Thyroid gland (tissue), 4 donors: ENCODE measurements around the gene POFUT2. TPM values are rescaled to one million over a fixed set of nuclear protein-coding genes. Genes with fewer than 3 reads are reported as not detected.
"Not testable (repeated sequence)": the region's sequence is repeated elsewhere in the genome, so short reads cannot be mapped to it uniquely, and the experiment has no call there.

Experiments
- DNase-seq, 2 donors: peaks; one replicate each; pipeline ENCODE4 v3.0.0-alpha.2; 2019
- H3K27ac ChIP-seq, 3 donors: fragments of 200-600 bp; sonication (generic); 1 replicate in 2 of 3; 2 replicates in 1 of 3; pipeline ENCODE4 v1.5.1; 2016 to 2019; ENCODE audit warnings: mild to moderate bottlenecking in 1 of 3, moderate library complexity in 1 of 3
- H3K27me3 ChIP-seq: fragments of 200-600 bp; sonication (generic); one replicate; pipeline ENCODE4 v1.5.1; 2019
- H3K36me3 ChIP-seq, 2 donors: fragments of 200-600 bp; sonication (generic); one replicate each; pipeline ENCODE4 v1.5.1; 2016 to 2019
- H3K4me1 ChIP-seq, 2 donors: fragments of 200-600 bp; sonication (generic); one replicate each; pipeline ENCODE4 v1.5.1; 2017 to 2019
- H3K4me3 ChIP-seq, 3 donors: fragments of 200-600 bp; sonication (generic); replicated peaks in 1 of 3; 1 replicate in 2 of 3; 2 replicates in 1 of 3; pipeline ENCODE4 v1.5.1; 2016; ENCODE audit warnings: mild to moderate bottlenecking in 1 of 3
- H3K9me3 ChIP-seq: fragments of 200-600 bp; sonication (generic); one replicate; pipeline ENCODE4 v1.5.1; 2017
- POLR2A ChIP-seq, 2 donors: fragments of 450-650 bp; IDR thresholded peaks; one replicate each; pipeline ENCODE4 v1.6.1; 2017; ENCODE audit warnings: antibody characterized with exemption in 2 of 2, mild to moderate bottlenecking in 2 of 2, moderate library complexity in 1 of 2
- WGBS, 2 donors: methylation state at CpG; one replicate each; pipeline ENCODE4 v1.1.5; 2017; 5-methylcytosine and 5-hydroxymethylcytosine counted together
- intact Hi-C: fragments of 100-400 bp; cut with DNase I; formaldehyde crosslinking; loops from one replicate; pipeline ENCODE4 v1.15.1; 2023
- total RNA-seq, 4 donors: library from RNA; depleted of rRNA; stranded (reverse); fragments of >200 nt; gene quantifications; one replicate each; pipeline ENCODE4 v1.2.3, GENCODE V29; 2016
- TF ChIP-seq, protein P1 (sequence below), 6 experiments: fragments of 200-600 bp in 3 of 6; fragments of 450-650 bp in 3 of 6; sonication (generic) in 3 of 6; IDR thresholded peaks; one replicate each; pipeline ENCODE4 v1.5.1; 2016 to 2019; ENCODE audit warnings: antibody characterized with exemption in 6 of 6, mild to moderate bottlenecking in 2 of 6, inconsistent platforms in 1 of 6, moderate library complexity in 1 of 6

Gene POFUT2
- total RNA-seq, 4 donors from 2014 or later: 20.2 to 52.2 (median 40.5) TPM

DNA sequence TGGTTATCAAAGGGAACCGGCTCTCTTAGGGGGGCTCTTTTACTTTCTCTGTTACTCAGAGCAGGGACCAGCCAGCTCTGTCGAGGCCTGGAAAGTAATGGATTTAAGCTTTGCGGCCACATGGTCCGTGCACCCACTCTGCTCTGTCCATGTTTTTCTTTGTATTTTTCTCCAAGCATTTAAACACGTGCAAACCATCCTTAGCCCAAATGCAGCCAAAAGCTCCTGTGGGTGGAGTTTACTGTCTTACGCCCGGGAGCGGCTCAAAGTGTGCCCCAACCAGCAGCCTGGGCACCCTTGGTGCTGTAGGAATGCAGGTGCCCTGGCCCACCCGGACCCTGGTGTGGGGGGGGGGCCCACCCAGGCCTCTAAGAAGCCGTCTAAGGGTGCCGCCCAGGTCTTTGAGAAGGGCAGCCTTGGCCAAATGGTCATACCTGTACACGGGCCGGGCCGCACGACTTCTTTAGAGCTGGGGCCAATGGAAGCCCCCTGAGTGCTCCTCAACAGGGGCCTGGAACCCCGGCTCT lies 29.2 kb upstream of the POFUT2 start:
- Histone ChIP-seq H3K36me3 (no peaks in the 10 kb centered on the region), H3K27me3 (no peaks in the 10 kb centered on the region), H3K9me3 (no peaks in the 10 kb centered on the region), H3K4me1 (peaks cover 6 to 50% of the 10 kb centered on the region in 2 donors), H3K4me3 (no peak overlapping the region), H3K27ac (peak overlapping the region in 2 of 3 donors; percentile 28 to 85)
- intact Hi-C loops: no loop called here
- WGBS, 2 donors: 84 to 85% methylated on average over 11 to 12 of the region's 16 CpGs
- peak; percentile 0 to 1 for DNase-seq
- TF ChIP-seq, protein P1, sequence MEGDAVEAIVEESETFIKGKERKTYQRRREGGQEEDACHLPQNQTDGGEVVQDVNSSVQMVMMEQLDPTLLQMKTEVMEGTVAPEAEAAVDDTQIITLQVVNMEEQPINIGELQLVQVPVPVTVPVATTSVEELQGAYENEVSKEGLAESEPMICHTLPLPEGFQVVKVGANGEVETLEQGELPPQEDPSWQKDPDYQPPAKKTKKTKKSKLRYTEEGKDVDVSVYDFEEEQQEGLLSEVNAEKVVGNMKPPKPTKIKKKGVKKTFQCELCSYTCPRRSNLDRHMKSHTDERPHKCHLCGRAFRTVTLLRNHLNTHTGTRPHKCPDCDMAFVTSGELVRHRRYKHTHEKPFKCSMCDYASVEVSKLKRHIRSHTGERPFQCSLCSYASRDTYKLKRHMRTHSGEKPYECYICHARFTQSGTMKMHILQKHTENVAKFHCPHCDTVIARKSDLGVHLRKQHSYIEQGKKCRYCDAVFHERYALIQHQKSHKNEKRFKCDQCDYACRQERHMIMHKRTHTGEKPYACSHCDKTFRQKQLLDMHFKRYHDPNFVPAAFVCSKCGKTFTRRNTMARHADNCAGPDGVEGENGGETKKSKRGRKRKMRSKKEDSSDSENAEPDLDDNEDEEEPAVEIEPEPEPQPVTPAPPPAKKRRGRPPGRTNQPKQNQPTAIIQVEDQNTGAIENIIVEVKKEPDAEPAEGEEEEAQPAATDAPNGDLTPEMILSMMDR (IDR thresholded peaks at IDR 0.05): no peak
- no peak for TF ChIP-seq POLR2A (IDR thresholded peaks at IDR 0.05)

DNA sequence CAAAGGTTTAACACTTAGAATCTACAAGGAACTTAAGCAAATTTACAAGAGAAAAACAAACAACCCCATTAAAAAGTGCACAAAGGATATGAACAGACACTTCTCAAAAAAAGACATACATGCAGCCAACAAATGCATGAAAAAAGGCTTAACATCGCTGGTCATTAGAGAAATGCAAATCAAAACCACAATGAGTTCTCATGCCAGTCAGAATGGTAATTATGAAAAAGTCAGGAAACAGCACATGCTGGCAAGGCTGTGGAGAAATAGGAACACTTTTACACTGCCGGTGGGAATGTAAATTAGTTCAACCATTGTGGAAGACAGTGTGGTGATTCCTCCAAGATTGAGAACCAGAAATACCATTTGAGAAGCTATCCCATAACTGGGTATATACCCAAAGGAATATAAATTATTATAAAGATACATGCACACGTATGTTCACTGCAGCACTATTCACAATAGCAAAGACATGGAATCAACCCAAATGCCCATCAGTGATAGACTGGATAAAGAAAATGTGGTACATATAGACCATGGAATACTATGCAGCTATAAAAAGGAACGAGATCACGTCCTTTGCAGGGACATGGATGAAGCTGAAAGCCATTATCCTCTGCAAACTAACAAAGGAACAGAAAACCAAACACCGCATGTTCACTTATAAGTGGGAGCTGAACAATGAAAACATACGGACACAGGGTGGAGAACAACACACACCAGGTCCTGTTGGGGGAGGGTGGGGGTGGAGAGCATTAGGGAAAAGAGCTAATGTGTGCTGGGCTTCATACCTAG lies 28.2 kb upstream of the POFUT2 start:
- WGBS, 2 donors: 53 to 62% methylated on average over 7 of the region's 7 CpGs
- H3K4me3 ChIP-seq, H3K27ac ChIP-seq, H3K36me3 ChIP-seq, intact Hi-C loops, H3K9me3 ChIP-seq, DNase-seq, H3K27me3 ChIP-seq: not testable (repeated sequence)
- H3K4me1 ChIP-seq: peaks cover 4 to 39% of the 10 kb centered on the region in 2 donors

DNA sequence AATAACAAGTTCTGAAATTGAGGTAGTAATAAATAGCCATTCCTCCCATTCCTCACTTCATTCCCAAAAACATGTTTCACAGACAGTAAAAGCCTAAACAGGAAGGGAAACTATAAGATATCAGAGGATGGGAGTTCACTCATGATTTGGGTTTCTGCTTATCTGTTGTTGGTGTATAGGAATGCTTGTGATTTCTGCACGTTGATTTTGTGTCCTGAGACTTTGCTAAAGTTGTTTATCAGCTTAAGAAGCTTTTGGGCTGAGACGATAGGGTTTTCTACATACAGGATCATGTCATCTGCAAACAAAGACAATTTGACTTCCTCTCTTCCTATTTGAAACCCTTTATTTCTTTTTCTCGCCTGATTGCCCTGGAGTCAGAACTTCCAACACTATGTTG lies 26.0 kb upstream of the POFUT2 start:
- no peak for DNase-seq
- Histone ChIP-seq H3K27me3 (no peaks in the 10 kb centered on the region), H3K4me1 (peaks cover 6 to 29% of the 10 kb centered on the region in 2 donors), H3K9me3 (no peaks in the 10 kb centered on the region), H3K4me3 (no peak overlapping the region), H3K36me3 (no peaks in the 10 kb centered on the region), H3K27ac (no peak overlapping the region)
- TF ChIP-seq POLR2A (IDR thresholded peaks at IDR 0.05): no peak
- intact Hi-C loops: no loop called here
- WGBS, 2 donors: 72 to 83% methylated on average over 3 of the region's 3 CpGs

DNA sequence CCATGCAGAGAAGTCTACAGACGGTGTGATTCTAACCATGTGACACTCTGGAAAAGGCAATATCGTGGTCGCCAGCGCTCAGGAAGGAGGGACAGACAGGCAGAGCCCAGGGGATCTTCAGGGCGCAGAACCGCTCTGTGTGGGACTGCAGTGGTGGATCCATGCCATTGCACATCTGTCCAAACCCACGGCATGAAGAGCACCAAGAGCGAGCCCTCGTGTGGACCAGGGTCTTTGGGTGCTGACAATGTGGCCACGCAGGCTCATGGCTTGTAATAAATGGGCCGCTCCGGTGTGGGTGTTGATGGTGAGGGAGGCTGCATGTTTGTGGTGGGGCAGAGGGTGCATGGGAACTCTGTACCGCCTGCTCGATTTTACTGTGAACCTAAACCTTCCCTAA lies 25.3 kb upstream of the POFUT2 start:
- Histone ChIP-seq H3K36me3 (no peaks in the 10 kb centered on the region), H3K27me3 (no peaks in the 10 kb centered on the region), H3K4me1 (peaks cover 10 to 29% of the 10 kb centered on the region in 2 donors), H3K4me3 (no peak overlapping the region), H3K27ac (no peak overlapping the region), H3K9me3 (no peaks in the 10 kb centered on the region)
- intact Hi-C loops: no loop called here
- no peak for TF ChIP-seq POLR2A (IDR thresholded peaks at IDR 0.05)
- TF ChIP-seq, protein P1 (IDR thresholded peaks at IDR 0.05): no peak
- WGBS, 2 donors: 90 to 91% methylated on average over 14 of the region's 14 CpGs
- DNase-seq: peak in 1 of 2 donors; percentile 1

DNA sequence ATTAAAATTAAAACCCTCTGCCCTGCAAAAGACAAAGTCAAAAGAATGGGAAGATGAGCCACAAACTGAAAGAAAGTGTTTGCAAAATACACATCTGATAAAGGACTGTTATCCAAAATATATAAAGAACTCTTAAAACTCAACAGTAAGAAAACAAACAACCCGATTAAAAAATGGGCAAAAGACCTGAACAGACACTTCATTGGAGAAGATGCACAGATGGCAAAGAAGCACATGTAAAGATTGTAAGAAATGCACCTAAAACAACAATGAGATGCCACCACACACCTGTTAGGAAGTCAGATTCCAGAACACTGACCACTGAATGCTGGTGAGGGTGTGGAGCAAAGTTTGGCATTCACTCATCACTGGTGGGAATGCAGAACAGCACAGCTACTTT lies 24.6 kb upstream of the POFUT2 start:
- WGBS, 2 donors: 75 to 79% methylated on average over 1 of the region's 1 CpG
- no peaks in the 10 kb centered on the region for H3K36me3 ChIP-seq
- TF ChIP-seq POLR2A (IDR thresholded peaks at IDR 0.05): no peak
- TF ChIP-seq, protein P1 (IDR thresholded peaks at IDR 0.05): no peak

DNA sequence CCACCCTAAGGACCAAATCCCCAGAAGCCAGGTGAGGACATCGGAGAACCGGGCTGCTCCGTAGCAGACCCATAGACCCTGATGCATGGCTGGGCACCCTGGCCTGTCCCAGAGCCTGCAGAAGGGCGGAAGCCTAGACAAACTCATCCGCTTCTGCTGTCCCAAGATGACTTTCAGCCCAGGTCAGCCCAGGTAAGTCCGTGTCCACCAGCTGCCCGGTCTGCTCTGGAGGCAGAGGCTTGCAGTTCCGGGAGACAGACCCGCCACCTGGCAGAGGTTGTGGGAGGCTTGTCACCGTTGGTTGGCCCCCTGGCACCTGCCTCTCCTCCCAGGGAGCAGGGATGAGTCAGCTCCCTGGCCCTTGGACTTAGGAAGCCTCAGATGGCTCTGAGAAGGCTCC lies 22.8 kb upstream of the POFUT2 start:
- intact Hi-C loops: no loop called here
- H3K9me3 ChIP-seq: no peaks in the 10 kb centered on the region
- no peak for DNase-seq
- H3K27me3 ChIP-seq: no peaks in the 10 kb centered on the region
- H3K4me1 ChIP-seq: peaks cover 17 to 36% of the 10 kb centered on the region in 2 donors
- TF ChIP-seq, protein P1 (IDR thresholded peaks at IDR 0.05): no peak
- H3K4me3 ChIP-seq: no peak overlapping the region
- H3K27ac ChIP-seq: no peak overlapping the region
- no peaks in the 10 kb centered on the region for H3K36me3 ChIP-seq
- WGBS, 2 donors: 98 to 100% methylated on average over 1 to 7 of the region's 10 CpGs

More for the DNA sequence above, 24.6 kb upstream of the POFUT2 start:
- no peak overlapping the region for H3K27ac ChIP-seq
- H3K27me3 ChIP-seq: no peaks in the 10 kb centered on the region
- no peak overlapping the region for H3K4me3 ChIP-seq
- H3K4me1 ChIP-seq: peaks cover 11 to 29% of the 10 kb centered on the region in 2 donors
- H3K9me3 ChIP-seq: no peaks in the 10 kb centered on the region
- intact Hi-C loops: no loop called here
- no peak for DNase-seq
